Stimulated activated naive CD8-positive, alpha-beta T cell treated with anti-CD3 and anti-CD28 coated beads, Interleukin-15, Interleukin-2, amounts not matched to agents 100 ng/mL and 50 ng/mL, for 24 hours (primary cell): ENCODE measurements around the gene GET4.
"Not testable (repeated sequence)": the region's sequence is repeated elsewhere in the genome, so short reads cannot be mapped to it uniquely, and the experiment has no call there.

Experiments used
- H3K27ac Mint-ChIP-seq: one replicate; pipeline ENCODE4 v1.8.0; 2021; ENCODE audit warnings: mild to moderate bottlenecking, mixed read lengths
- H3K27me3 Mint-ChIP-seq: one replicate; pipeline ENCODE4 v1.8.0; 2021; ENCODE audit warnings: mixed read lengths
- H3K36me3 Mint-ChIP-seq: one replicate; pipeline ENCODE4 v1.8.0; 2021; ENCODE audit warnings: low read depth, mixed read lengths
- H3K4me1 Mint-ChIP-seq: one replicate; pipeline ENCODE4 v1.8.0; 2021; ENCODE audit warnings: low read depth, mixed read lengths
- H3K4me3 Mint-ChIP-seq: one replicate; pipeline ENCODE4 v1.8.0; 2021; ENCODE audit warnings: mild to moderate bottlenecking, mixed read lengths
- H3K9me3 Mint-ChIP-seq: one replicate; pipeline ENCODE4 v1.8.0; 2021; ENCODE audit warnings: mixed read lengths

Gene GET4

DNA sequence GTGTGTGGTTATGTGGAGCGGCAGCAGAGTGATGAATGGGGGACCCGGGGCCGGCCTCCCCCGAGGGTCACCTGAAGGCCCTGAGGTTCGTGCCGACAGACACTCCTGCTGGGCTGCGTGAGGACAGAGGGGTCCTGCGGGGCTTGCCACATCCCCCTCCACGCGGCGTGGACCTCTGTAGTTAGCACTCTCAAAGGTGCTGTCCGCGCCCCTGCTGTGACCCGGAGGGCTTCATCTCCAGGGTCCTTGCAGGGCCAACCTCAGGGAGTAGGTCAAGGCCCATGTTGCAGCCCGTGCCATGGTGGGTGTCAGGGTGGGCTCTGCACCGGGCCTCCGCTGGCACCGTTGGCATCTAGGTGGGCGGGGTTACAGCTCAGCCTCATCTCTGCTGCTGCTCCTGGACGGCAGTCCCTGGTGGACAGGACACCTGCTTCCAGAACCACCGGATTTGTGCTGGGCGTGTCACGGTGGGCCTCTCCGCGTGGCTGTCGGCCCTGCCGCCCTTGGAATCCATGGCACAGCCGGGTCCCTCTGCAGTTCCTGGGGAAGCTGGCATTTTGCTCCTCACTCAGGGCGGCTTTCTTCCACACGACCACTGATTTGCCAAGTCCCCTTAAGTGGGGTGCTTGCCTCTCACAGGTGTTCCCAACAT lies 19.8 kb upstream of the GET4 start:
- no peaks in the 10 kb centered on the region for H3K27me3 Mint-ChIP-seq
- H3K36me3 Mint-ChIP-seq: peaks cover 64% of the 10 kb centered on the region
- H3K4me3 Mint-ChIP-seq: no peak overlapping the region
- H3K9me3 Mint-ChIP-seq: no peaks in the 10 kb centered on the region
- H3K27ac Mint-ChIP-seq: no peak overlapping the region
- H3K4me1 Mint-ChIP-seq: no peaks in the 10 kb centered on the region

DNA sequence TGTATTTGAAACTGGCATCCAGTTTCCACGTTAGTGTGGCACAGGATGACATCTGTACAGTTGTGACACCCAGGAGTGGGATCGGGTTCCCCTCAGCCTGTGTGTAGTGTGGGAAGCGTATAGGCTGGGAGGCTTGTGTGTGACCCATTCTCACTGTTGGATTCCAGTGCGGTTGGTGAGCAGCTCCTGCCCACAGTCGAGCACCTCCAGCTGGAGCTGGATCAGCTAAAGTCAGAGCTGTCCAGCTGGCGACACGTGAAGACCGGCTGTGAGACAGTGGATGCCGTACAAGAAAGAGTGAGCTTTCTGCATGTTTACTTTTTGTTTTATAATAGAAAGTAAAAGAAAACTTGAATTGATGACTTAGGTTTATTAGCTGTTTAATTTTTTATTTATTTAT lies 18.7 kb upstream of the GET4 start:
- H3K36me3 Mint-ChIP-seq: peaks cover 66% of the 10 kb centered on the region
- no peaks in the 10 kb centered on the region for H3K9me3 Mint-ChIP-seq
- H3K4me3 Mint-ChIP-seq: no peak overlapping the region

DNA sequence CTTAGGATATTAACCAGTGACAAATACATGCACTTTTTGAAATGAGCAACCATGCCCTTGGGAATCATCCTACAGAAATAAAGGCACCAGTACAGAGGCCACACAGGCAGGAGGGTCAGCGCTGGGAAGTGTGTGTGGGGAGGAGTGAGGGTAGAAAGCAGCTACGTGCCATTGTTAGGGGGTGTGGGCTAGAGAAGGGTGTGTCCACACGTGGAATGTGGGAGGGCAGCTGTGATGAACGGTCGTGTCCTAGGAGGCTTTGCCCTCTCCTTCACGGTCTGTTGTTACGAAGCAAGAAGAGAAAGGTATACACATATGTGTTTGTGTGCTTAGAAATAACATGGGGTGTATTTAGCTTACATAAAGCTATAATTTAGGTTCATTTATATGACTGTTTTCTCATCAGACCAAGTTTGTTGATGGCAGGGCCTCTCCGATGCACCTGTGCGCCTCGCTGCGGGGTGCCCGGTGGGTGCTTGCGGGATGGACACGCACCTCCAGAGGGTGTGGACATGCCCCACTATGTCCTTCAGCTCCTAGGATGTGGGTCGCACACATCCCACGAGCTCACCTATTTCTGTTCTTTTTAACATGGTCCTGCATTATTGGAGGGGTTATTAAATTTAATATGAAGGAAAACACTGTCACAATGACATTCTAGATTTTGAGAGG lies 16.9 kb upstream of the GET4 start:
- no peak overlapping the region for H3K4me3 Mint-ChIP-seq
- no peaks in the 10 kb centered on the region for H3K4me1 Mint-ChIP-seq
- no peaks in the 10 kb centered on the region for H3K9me3 Mint-ChIP-seq
- H3K27ac Mint-ChIP-seq: no peak overlapping the region
- H3K27me3 Mint-ChIP-seq: no peaks in the 10 kb centered on the region
- peaks cover 61% of the 10 kb centered on the region for H3K36me3 Mint-ChIP-seq

More for the DNA sequence above, 18.7 kb upstream of the GET4 start:
- H3K27me3 Mint-ChIP-seq: no peaks in the 10 kb centered on the region
- H3K4me1 Mint-ChIP-seq: no peaks in the 10 kb centered on the region
- H3K27ac Mint-ChIP-seq: no peak overlapping the region

DNA sequence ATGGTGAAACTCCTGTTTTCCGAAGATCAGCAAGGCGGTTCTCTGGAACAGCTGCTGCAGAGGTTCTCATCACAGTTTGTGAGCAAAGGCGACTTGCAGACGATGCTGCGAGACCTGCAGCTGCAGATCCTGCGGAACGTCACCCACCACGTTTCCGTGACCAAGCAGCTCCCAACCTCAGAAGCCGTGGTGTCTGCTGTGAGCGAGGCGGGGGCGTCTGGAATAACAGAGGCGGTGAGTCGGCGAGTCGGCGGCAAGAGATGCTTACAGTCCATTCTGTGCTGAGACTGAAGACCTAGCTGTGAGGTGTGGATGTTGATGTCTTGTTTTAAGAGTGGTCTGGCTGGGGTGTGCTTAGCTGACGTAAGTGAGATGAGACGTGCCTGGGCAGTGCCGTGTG lies 16.2 kb upstream of the GET4 start:
- no peaks in the 10 kb centered on the region for H3K9me3 Mint-ChIP-seq
- H3K36me3 Mint-ChIP-seq: peaks cover 66% of the 10 kb centered on the region
- H3K4me3 Mint-ChIP-seq: no peak overlapping the region
- no peaks in the 10 kb centered on the region for H3K27me3 Mint-ChIP-seq
- H3K27ac Mint-ChIP-seq: no peak overlapping the region
- no peaks in the 10 kb centered on the region for H3K4me1 Mint-ChIP-seq

DNA sequence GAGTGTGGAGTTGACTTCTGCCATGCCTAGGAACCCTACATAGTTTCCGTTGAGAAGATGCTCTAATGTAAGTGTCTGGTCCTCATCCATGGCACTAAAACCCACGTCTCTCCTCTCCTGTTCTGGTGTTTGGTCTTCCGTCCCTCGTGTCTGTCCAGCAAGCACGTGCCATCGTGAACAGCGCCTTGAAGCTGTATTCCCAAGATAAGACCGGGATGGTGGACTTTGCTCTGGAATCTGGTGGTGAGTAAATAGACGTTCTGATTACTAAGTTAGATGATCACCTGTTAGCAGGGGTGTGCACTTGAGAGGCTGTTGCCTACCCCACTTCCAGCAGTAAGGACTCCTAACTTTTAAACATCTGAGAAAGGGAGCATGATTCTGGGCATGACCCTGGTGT lies 15.1 kb upstream of the GET4 start:
- Mint-ChIP-seq H3K27me3 (no peaks in the 10 kb centered on the region), H3K4me3 (no peak overlapping the region), H3K27ac (no peak overlapping the region), H3K36me3 (peaks cover 68% of the 10 kb centered on the region), H3K4me1 (no peaks in the 10 kb centered on the region), H3K9me3 (no peaks in the 10 kb centered on the region)

- no peak overlapping the region for H3K4me3 Mint-ChIP-seq
- no peaks in the 10 kb centered on the region for H3K9me3 Mint-ChIP-seq
- H3K27ac Mint-ChIP-seq: no peak overlapping the region
- H3K4me1 Mint-ChIP-seq: no peaks in the 10 kb centered on the region
- peaks cover 67% of the 10 kb centered on the region for H3K36me3 Mint-ChIP-seq
- no peaks in the 10 kb centered on the region for H3K27me3 Mint-ChIP-seq
These were observed 14.2 kb upstream of the GET4 start for GRCh38 chr7:862157-862556.

- peaks cover 67% of the 10 kb centered on the region for H3K36me3 Mint-ChIP-seq
- H3K4me1 Mint-ChIP-seq: no peaks in the 10 kb centered on the region
- no peaks in the 10 kb centered on the region for H3K27me3 Mint-ChIP-seq
- no peak overlapping the region for H3K27ac Mint-ChIP-seq
- no peak overlapping the region for H3K4me3 Mint-ChIP-seq
- H3K9me3 Mint-ChIP-seq: no peaks in the 10 kb centered on the region
These were observed 13.2 kb upstream of the GET4 start for GRCh38 chr7:863106-863505.

DNA sequence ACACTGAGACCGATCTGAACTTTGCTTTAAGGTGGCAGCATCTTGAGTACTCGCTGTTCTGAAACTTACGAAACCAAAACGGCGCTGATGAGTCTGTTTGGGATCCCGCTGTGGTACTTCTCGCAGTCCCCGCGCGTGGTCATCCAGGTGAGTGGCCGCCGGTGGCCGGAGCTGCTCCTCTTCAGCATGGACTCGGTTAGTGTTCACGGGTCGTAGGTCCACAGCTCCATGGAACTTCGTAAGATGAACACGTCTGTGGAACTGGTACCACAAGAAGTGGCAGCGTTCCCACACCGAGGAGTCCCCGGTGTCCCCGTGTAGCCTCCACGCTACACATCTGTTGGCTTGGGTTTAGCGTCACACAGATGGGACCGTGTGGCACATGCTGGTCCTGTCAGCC lies 10.4 kb upstream of the GET4 start:
- peaks cover 58% of the 10 kb centered on the region for H3K36me3 Mint-ChIP-seq
- H3K27ac Mint-ChIP-seq: no peak overlapping the region
- no peak overlapping the region for H3K4me3 Mint-ChIP-seq
- H3K4me1 Mint-ChIP-seq: peaks cover 10% of the 10 kb centered on the region
- no peaks in the 10 kb centered on the region for H3K9me3 Mint-ChIP-seq
- no peaks in the 10 kb centered on the region for H3K27me3 Mint-ChIP-seq

DNA sequence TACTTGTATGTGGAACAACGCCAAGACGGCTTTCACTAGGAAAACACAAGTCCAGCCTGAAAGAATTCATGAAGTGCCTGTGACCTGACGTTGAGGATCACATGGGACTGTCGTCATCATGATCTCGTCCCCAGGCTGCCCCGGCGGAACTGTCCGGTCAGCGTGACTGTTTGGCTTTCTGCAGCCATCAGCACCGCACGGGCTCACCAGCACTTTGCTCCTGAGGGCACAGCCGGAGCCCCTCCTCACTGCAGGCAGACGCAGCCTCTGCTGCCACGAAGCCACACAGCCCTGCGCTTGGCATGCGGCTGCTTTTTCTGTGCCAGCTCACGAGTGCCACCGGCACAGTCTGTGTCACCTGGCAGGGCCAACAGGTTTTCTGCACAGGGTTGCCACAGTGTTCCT lies 9.4 kb upstream of the GET4 start:
- peaks cover 52% of the 10 kb centered on the region for H3K36me3 Mint-ChIP-seq
- H3K4me1 Mint-ChIP-seq: peaks cover 12% of the 10 kb centered on the region
- H3K27me3 Mint-ChIP-seq: no peaks in the 10 kb centered on the region
- H3K4me3 Mint-ChIP-seq: no peak overlapping the region
- no peaks in the 10 kb centered on the region for H3K9me3 Mint-ChIP-seq
- no peak overlapping the region for H3K27ac Mint-ChIP-seq

DNA sequence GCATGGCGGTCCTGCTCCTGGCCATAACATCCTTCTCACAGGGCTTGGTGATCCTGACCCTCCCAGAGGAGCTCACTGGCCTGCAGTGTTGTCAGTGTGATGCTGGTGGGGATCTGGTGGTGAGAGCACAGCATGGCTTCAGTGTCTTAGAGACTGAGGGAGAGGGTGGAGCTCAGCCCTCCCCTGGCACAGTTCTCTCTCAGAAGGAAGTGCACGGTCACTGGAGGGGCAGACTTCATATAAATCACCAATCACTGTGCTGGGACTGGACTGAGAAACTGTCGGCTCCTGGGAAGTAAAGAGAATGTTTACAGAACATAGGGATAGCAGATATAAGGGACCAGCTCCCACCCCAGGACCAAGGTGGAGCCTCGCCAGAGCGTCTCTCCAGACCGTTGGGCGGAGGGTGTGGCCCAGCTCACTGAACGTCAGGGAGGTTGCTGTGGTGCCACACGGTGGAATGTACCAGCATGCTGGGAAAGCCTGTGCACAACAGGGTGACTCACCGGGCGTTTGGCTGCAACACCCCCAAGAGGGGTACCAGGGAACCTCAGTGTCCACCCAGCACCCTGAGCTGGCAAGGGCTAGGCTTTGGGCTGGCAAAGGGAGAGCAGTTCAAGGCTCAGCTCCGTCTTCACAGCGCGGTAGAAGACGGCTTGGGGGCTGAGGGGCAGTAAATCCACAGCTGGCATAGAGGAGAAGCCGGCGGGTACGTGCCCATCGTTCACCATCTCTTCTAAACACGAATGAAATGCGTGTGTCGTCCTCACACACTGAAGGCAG lies 8.8 kb upstream of the GET4 start:
- Mint-ChIP-seq H3K27me3 (no peaks in the 10 kb centered on the region), H3K27ac (no peak overlapping the region), H3K36me3 (peaks cover 51% of the 10 kb centered on the region)

DNA sequence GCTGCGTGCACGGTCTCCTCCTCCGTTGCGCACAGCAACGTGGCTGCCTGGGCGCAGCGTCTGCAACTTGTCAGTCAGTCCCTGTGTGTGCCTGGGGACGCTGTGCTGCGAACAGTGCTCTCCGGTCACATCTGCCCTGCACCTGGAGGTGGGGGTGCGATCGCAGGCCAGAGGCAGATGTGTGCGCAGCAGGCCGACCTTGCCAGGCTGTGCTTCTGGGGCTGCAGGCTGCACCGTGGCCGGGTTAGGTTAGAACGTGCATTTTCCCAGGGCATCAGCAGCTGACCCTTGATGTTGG lies 8.2 kb upstream of the GET4 start:
- H3K27ac Mint-ChIP-seq: no peak overlapping the region
- H3K36me3 Mint-ChIP-seq: peaks cover 55% of the 10 kb centered on the region
- peaks cover 14% of the 10 kb centered on the region for H3K4me1 Mint-ChIP-seq
- no peak overlapping the region for H3K4me3 Mint-ChIP-seq
- no peaks in the 10 kb centered on the region for H3K27me3 Mint-ChIP-seq
- H3K9me3 Mint-ChIP-seq: no peaks in the 10 kb centered on the region

More for the DNA sequence above, 8.8 kb upstream of the GET4 start:
- Mint-ChIP-seq H3K4me1 (peaks cover 12% of the 10 kb centered on the region), H3K4me3 (no peak overlapping the region), H3K9me3 (no peaks in the 10 kb centered on the region)

- Mint-ChIP-seq H3K9me3 (no peaks in the 10 kb centered on the region), H3K27ac (peak overlapping the region; percentile 23), H3K36me3 (peaks cover 61% of the 10 kb centered on the region)
These were observed 7.0 kb upstream of the GET4 start for GRCh38 chr7:869348-869747.

DNA sequence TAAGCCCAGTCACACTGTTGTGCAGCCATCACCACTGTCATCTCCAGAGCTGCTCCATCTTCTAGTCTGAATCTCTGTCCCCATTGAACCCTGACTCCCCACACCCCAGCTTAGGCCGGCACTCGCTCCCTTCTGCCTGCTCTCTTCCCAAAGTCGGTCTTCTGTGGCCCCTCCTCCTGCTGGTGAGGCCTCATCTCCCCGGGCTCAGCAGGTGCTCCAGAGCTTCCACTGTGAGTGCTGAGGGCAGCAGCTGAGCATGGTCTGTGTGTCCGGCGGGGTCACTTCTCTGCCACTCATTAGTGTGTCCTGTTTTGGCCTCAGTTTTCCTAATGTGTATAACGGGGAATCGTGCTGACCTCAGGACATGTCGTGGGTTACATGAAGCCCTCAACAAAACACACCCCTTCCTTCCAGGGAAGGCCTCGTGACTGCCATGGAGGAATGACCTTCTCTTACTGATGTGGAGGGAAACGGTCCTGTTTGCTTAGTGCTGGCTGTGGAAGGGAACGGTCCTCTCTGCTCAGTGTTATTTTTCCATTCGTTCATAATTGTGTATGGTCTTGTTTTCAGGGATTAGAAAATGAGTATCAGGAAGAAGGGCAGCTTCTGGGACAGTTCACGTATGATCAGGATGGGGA lies 4.3 kb upstream of the GET4 start:
- no peak overlapping the region for H3K27ac Mint-ChIP-seq
- peaks cover 23% of the 10 kb centered on the region for H3K4me1 Mint-ChIP-seq
- H3K4me3 Mint-ChIP-seq: no peak overlapping the region
- no peaks in the 10 kb centered on the region for H3K9me3 Mint-ChIP-seq
- H3K36me3 Mint-ChIP-seq: peaks cover 47% of the 10 kb centered on the region
- H3K27me3 Mint-ChIP-seq: no peaks in the 10 kb centered on the region

More at GRCh38 chr7:869348-869747, 7.0 kb upstream of the GET4 start:
- no peaks in the 10 kb centered on the region for H3K27me3 Mint-ChIP-seq
- H3K4me3 Mint-ChIP-seq: no peak overlapping the region
- peaks cover 23% of the 10 kb centered on the region for H3K4me1 Mint-ChIP-seq

DNA sequence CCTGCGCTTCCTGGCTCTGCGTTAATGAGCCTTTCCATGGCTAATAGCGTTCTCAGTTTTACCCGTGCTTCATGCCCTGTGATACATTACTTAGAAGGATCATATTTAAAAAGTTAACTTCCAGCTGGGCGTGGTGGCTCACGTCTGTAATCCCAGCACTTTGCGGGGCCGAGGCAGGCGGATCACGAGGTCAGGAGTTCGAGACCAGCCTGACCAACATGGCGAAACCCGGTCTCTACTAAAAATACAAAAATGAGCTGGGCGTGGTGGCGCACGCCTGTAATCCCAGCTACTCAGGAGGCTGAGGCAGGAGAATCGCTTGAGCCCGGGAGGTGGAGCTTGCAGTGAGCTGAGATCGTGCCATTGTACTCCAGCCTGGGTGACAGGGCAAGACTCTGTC lies 3.7 kb upstream of the GET4 start:
- peaks cover 41% of the 10 kb centered on the region for H3K36me3 Mint-ChIP-seq
- not testable (repeated sequence) for H3K4me3 Mint-ChIP-seq, H3K9me3 Mint-ChIP-seq, H3K27ac Mint-ChIP-seq, H3K27me3 Mint-ChIP-seq
- peaks cover 23% of the 10 kb centered on the region for H3K4me1 Mint-ChIP-seq

DNA sequence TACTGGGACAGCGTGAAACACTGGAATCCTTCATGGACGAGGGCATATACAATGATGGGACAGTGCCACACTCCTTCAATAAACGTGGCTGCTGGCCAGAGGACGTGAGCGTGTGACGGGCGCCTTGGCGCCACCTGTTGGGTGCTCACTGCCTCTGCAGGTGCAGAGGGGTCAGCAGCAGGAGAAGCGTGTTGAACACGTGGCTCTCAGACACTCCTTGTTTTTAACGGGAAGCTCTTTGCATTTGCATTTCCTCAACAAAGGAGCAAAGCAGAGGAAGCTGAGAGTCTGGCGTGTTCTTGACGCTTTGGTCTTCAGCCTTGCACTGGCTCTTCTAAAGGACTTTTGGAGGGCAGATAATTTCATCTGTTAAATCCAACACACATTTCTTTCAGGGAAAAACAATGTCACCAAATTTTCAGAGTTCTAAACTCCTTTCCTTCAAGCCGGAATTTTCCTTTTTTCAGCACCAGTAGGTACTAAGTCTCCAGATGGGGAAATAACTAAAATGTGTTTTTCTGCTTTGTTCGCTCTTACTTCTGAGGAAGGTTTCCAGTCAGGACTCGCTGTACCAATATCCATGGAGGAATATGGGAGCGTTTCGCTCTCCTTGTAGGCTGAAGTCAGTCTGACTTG lies 2.9 kb upstream of the GET4 start:
- peaks cover 44% of the 10 kb centered on the region for H3K36me3 Mint-ChIP-seq
- H3K4me1 Mint-ChIP-seq: peaks cover 28% of the 10 kb centered on the region
- H3K9me3 Mint-ChIP-seq: no peaks in the 10 kb centered on the region
- peak overlapping the region; percentile 17 for H3K4me3 Mint-ChIP-seq
- peak overlapping the region; percentile 89 for H3K27ac Mint-ChIP-seq
- no peaks in the 10 kb centered on the region for H3K27me3 Mint-ChIP-seq
